ENCODE measurements around the gene ARHGEF28. TPM values are rescaled to one million over a fixed set of nuclear protein-coding genes. Genes with fewer than 3 reads are reported as not detected.

ARHGEF28 gene
- total and polyA plus RNA-seq, 2 of the 13 experiments (the other 11 are each of a cell fraction or from before 2014, with no cell fraction given) = 17.4 to 34.1 TPM

- TF ChIP-seq NRL (CRISPR knock-in tag; IDR thresholded peaks at IDR 0.05; ENCODE audit: borderline replicate concordance) (no peak), HNF4A (CRISPR knock-in tag; IDR thresholded peaks at IDR 0.05) (peak; percentile 99), ZMAT3 (CRISPR knock-in tag; conservative IDR thresholded peaks at IDR 0.05) (no peak), ZNF292 (CRISPR knock-in tag; IDR thresholded peaks at IDR 0.05; ENCODE audit: borderline replicate concordance, low read depth) (peak; percentile 80; the same call in 1 of the 2 replicates), DRAP1 (CRISPR knock-in tag; IDR thresholded peaks at IDR 0.05) (peak; percentile 21; the same call in 1 of the 2 replicates), CENPT (CRISPR knock-in tag; IDR thresholded peaks at IDR 0.05; ENCODE audit: low read depth) (no peak), ZMYM2 (CRISPR knock-in tag; IDR thresholded peaks at IDR 0.05) (peak; percentile 75; the same call in 1 of the 2 replicates), SMARCC2 (IDR thresholded peaks at IDR 0.05) (no peak), ISL2 (CRISPR knock-in tag; IDR thresholded peaks at IDR 0.05) (0 out of 2 replicates have a peak, but pooled peaks have one; percentile 43), ZBTB25 (CRISPR knock-in tag; IDR thresholded peaks at IDR 0.05) (0 out of 2 replicates have a peak, but pooled peaks have one; percentile 29), MAX (IDR thresholded peaks at IDR 0.05) (0 out of 2 replicates have a peak, but pooled peaks have one; percentile 42), ZNF512B (CRISPR knock-in tag; IDR thresholded peaks at IDR 0.05; ENCODE audit: borderline replicate concordance) (peak; percentile 31; the same call in 1 of the 2 replicates), NFIC (IDR thresholded peaks at IDR 0.05; ENCODE audit: low read length) (peak; percentile 80; the same call in 1 of the 2 replicates), STAG1 (CRISPR knock-in tag; IDR thresholded peaks at IDR 0.05) (no peak), ZZZ3 (CRISPR knock-in tag; IDR thresholded peaks at IDR 0.05; ENCODE audit: borderline replicate concordance) (no peak), ZNF563 (CRISPR knock-in tag; IDR thresholded peaks at IDR 0.05) (no peak), MEF2D (CRISPR knock-in tag; IDR thresholded peaks at IDR 0.05) (peak; percentile 27; the same call in 1 of the 2 replicates), SYNCRIP (IDR thresholded peaks at IDR 0.05; ENCODE audit: insufficient read depth, low read depth, low read length) (no peak), HNF4G (IDR thresholded peaks at IDR 0.05; ENCODE audit: borderline replicate concordance, low read depth, low read length) (peak; percentile 95), HNF4G (CRISPR knock-in tag; IDR thresholded peaks at IDR 0.05; ENCODE audit: borderline replicate concordance, low read depth) (peak; percentile 95), ZNF343 (CRISPR knock-in tag; IDR thresholded peaks at IDR 0.05) (peak; percentile 55; the same call in 1 of the 2 replicates), ZNF770 (CRISPR knock-in tag; IDR thresholded peaks at IDR 0.05) (no peak), ZNF432 (CRISPR knock-in tag; IDR thresholded peaks at IDR 0.05; ENCODE audit: borderline replicate concordance) (no peak), XRCC5 (optimal IDR thresholded peaks at IDR 0.05; ENCODE audit: low read length) (peak; percentile 30), ZNF264 (CRISPR knock-in tag; IDR thresholded peaks at IDR 0.05) (peak; percentile 66; the same call in 1 of the 2 replicates)
Measured at GRCh38 chr5:73678322-73678740, 52.3 kb downstream of the ARHGEF28 start (continued).
